ENCODE results near the gene LMBR1. TPM values are rescaled to one million over a fixed set of nuclear protein-coding genes. Genes with fewer than 3 reads are reported as not detected.

LMBR1 gene
- total RNA-seq, 4 donors from 2014 or later = 52.2 to 79.9 (median 62.5) TPM

- TF ChIP-seq CTCF (IDR thresholded peaks at IDR 0.05; ENCODE audit: low read depth) = no peak
Measured at GRCh38 chr7:156702399-156702798, 190.6 kb downstream of the LMBR1 start.

- TF ChIP-seq CTCF (IDR thresholded peaks at IDR 0.05; ENCODE audit: low read depth) = no peak
Measured at GRCh38 chr7:156693627-156694026, 199.4 kb downstream of the LMBR1 start.

DNA sequence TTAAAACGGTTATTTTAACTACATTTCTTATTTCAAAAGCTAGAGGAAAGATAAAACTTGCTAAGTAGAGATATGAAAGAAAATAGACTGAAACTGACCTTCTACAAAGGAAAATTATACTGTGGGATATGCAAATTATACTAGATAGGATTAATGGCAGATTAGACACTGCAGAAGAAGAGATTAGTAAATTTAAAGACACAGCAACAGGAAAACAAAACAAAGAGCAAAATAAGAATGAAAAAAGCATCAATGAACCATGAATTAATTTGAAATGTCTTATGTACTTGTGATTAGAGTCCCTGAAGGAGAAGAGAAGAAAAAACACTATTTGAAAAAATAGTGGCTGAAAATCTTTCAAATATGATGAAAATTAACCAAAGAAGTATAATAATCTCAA is 200.1 kb downstream of the LMBR1 start:
- no peak for TF ChIP-seq CTCF (IDR thresholded peaks at IDR 0.05; ENCODE audit: low read depth)

- TF ChIP-seq CTCF (IDR thresholded peaks at IDR 0.05; ENCODE audit: low read depth) = no peak
Measured at GRCh38 chr7:156691764-156692163, 201.2 kb downstream of the LMBR1 start.

DNA sequence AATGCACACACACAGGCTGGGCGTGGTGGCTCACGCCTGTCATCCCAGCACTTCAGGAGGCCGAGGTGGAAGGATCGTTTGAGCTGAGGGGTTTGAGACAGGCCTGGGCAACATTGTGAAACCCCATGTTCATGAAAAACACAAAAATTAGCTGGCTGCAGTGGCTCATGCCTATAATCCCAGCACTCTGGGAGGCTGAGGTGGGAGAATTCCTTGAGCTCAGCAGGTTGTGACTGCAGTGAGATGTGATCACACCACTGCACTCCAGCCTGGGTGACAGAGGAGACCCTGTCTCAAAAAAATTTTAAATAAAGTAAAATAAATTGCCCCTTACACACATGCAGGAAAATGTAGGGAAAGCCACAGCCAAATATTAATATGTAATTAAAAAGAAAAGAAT is 208.3 kb downstream of the LMBR1 start:
- TF ChIP-seq CTCF (IDR thresholded peaks at IDR 0.05; ENCODE audit: low read depth) = no peak

- TF ChIP-seq CTCF (IDR thresholded peaks at IDR 0.05; ENCODE audit: low read depth) = no peak
Measured at GRCh38 chr7:156684251-156684650, 208.7 kb downstream of the LMBR1 start.

DNA sequence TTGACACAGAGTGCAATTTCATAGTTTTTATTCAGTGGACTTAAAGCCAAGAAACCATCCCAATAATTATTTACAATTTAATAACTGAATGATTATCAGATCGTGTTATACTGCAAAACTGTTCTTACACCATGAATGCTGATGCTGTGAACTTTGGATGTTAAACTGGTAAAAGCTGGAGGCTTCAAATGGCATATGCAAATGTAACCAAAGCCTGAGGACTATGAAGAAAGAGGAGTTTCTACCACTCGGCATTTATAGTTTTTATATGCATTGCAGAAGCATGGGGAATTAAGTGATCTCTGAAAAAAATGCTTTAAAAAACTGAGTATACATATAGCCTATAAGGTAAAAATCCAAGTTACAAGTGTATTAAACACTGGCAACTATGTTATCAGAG is 210.1 kb downstream of the LMBR1 start:
- no peak for TF ChIP-seq CTCF (IDR thresholded peaks at IDR 0.05; ENCODE audit: low read depth)
